Measurements from ENCODE around the gene MYO5B.

DNA sequence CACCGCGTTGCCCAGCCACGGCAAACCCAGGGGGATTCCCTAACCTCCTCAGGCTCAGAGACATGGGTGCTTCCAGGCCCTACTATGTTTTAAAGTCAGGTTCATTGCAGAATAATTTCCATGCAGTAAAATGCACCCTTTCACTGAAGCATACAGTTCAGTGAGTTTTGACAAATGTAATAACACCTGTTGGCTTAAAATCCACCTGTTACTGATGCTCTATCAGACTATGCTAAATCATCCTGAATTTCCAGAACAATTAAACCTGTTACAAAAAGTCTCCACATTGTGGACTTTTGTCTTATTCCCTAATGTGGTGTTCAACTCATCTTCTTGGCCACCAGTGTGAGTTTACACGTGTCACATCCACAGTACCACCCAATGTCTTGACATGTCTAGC, 234.6 kb downstream of the MYO5B start:
- TF ChIP-seq, protein P1, sequence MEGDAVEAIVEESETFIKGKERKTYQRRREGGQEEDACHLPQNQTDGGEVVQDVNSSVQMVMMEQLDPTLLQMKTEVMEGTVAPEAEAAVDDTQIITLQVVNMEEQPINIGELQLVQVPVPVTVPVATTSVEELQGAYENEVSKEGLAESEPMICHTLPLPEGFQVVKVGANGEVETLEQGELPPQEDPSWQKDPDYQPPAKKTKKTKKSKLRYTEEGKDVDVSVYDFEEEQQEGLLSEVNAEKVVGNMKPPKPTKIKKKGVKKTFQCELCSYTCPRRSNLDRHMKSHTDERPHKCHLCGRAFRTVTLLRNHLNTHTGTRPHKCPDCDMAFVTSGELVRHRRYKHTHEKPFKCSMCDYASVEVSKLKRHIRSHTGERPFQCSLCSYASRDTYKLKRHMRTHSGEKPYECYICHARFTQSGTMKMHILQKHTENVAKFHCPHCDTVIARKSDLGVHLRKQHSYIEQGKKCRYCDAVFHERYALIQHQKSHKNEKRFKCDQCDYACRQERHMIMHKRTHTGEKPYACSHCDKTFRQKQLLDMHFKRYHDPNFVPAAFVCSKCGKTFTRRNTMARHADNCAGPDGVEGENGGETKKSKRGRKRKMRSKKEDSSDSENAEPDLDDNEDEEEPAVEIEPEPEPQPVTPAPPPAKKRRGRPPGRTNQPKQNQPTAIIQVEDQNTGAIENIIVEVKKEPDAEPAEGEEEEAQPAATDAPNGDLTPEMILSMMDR (IDR thresholded peaks at IDR 0.05) = no peak
- TF ChIP-seq POLR2A (IDR thresholded peaks at IDR 0.05) = no peak
